ENCODE results near the gene CLP1. TPM values are rescaled to one million over a fixed set of nuclear protein-coding genes. Genes with fewer than 3 reads are reported as not detected.
A peak's percentile ranks its signal among the peaks of the same experiment; 100 is the strongest.

The CLP1 gene
- total and polyA plus RNA-seq, 10 of the 15 experiments (the other 5 are each of a cell fraction or from before 2014, with no cell fraction given), result 19.9 to 45.7 (median 27.8) TPM

- in situ Hi-C loops (cut with MboI) (no loop called here), intact Hi-C loops (cut with micrococcal nuclease; ENCODE audit: unreplicated experiment) (loop anchor here (1.0 kb wide), 2 partner anchors 10 to 232 kb away; no protein-coding TSS in a partner anchor)
- BruUV-seq (replicated peaks), result no TSS peak
- no peak for TF ChIP-seq MEF2B (IDR thresholded peaks at IDR 0.05; ENCODE audit: partially characterized antibody, poor library complexity, severe bottlenecking)
- TF ChIP-seq STAT3 (IDR thresholded peaks at IDR 0.05; ENCODE audit: low read depth, low read length), result no peak
- TF ChIP-seq SMAD5 (IDR thresholded peaks at IDR 0.05; ENCODE audit: low read depth), result 0 out of 2 replicates have a peak, but pooled peaks have one; percentile 19
- TF ChIP-seq, protein P1, sequence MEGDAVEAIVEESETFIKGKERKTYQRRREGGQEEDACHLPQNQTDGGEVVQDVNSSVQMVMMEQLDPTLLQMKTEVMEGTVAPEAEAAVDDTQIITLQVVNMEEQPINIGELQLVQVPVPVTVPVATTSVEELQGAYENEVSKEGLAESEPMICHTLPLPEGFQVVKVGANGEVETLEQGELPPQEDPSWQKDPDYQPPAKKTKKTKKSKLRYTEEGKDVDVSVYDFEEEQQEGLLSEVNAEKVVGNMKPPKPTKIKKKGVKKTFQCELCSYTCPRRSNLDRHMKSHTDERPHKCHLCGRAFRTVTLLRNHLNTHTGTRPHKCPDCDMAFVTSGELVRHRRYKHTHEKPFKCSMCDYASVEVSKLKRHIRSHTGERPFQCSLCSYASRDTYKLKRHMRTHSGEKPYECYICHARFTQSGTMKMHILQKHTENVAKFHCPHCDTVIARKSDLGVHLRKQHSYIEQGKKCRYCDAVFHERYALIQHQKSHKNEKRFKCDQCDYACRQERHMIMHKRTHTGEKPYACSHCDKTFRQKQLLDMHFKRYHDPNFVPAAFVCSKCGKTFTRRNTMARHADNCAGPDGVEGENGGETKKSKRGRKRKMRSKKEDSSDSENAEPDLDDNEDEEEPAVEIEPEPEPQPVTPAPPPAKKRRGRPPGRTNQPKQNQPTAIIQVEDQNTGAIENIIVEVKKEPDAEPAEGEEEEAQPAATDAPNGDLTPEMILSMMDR (IDR thresholded peaks at IDR 0.05 in 2 of 3, conservative IDR thresholded peaks at IDR 0.05 in 1 of 3; ENCODE audit: control insufficient read depth in 2 of 3, extremely low read depth in 1 of 3, insufficient read depth in 1 of 3, low read depth in 3 of 3, low read length in 3 of 3), result no peak
- no peak for TF ChIP-seq ZBED1 (IDR thresholded peaks at IDR 0.05; ENCODE audit: borderline replicate concordance)
- TF ChIP-seq MXI1 (IDR thresholded peaks at IDR 0.05; ENCODE audit: low read depth, low read length), result no peak
- no peak for TF ChIP-seq MTA2 (IDR thresholded peaks at IDR 0.05; ENCODE audit: low read depth)
- TF ChIP-seq MLLT1 (IDR thresholded peaks at IDR 0.05), result no peak
- DNase-seq (ENCODE audit: low read depth, low spot score) (no peak), ATAC-seq (no peak), FAIRE-seq (no peak)
- WGBS (ENCODE audit: insufficient coverage, insufficient replicate concordance, low lambda C conversion rate, missing lambda C conversion rate), result 25% methylated on average over 5 of the region's 5 CpGs
- H3K4me3 ChIP-seq, result peak overlapping the region; percentile 60
- H2AFZ ChIP-seq (ENCODE audit: control insufficient read depth, low read depth, low read length), result peak overlapping the region; percentile 95
- POLR2A ChIA-PET, result interaction anchor here (0.6 to 0.8 kb wide), 2 partner anchors 55 to 68 kb away, joined by 3 to 6 read pairs; partner anchors contain the start of genes MED19 and TMX2
- H4K20me1 ChIP-seq (ENCODE audit: control insufficient read depth, insufficient read depth), result no peaks in the 10 kb centered on the region
- H3K79me2 ChIP-seq (ENCODE audit: control insufficient read depth, insufficient read depth, low read length), result peaks cover 18% of the 10 kb centered on the region
- CTCF ChIA-PET, result interaction anchor here (0.7 to 5.6 kb wide), 4 partner anchors 12 to 163 kb away, joined by 3 to 34 read pairs (median 4); no protein-coding TSS in a partner anchor
- RAD21 ChIA-PET (ENCODE audit: unreplicated experiment), result no interaction called here
- H3K27me3 ChIP-seq (replicated peaks in 1 of 2; ENCODE audit: control insufficient read depth in 2 of 2, insufficient read depth in 2 of 2, low read length in 1 of 2), result no peaks in the 10 kb centered on the region
- peak overlapping the region; percentile 93 for H3K4me2 ChIP-seq (ENCODE audit: control insufficient read depth, insufficient read depth)
- peak overlapping the region; percentile 93 for H3K9ac ChIP-seq (ENCODE audit: control insufficient read depth, insufficient read depth, low read length)
- no peaks in the 10 kb centered on the region for H3K9me3 ChIP-seq (replicated peaks; ENCODE audit: control insufficient read depth, insufficient read depth, low read length)
- SMC1A ChIA-PET (ENCODE audit: uncharacterized antibody, unreplicated experiment), result interaction anchor here (1.0 to 3.1 kb wide), 5 partner anchors 9 to 144 kb away, joined by 3 to 14 read pairs (median 4); partner anchors contain the start of gene MED19
- peaks cover 6% of the 10 kb centered on the region; the same call in 1 of the 2 replicates for H3K4me1 ChIP-seq (ENCODE audit: control insufficient read depth, insufficient read depth, low read length)
- H3K36me3 ChIP-seq (ENCODE audit: control insufficient read depth in 2 of 2, insufficient read depth in 2 of 2, low read length in 1 of 2), result peaks cover 7 to 9% of the 10 kb centered on the region in 2 experiments; a peak in 3 of 4 replicates
- H3K27ac ChIP-seq (ENCODE audit: control insufficient read depth, insufficient read depth), result peak overlapping the region; percentile 75
These were observed 723 bp upstream of the CLP1 start for GRCh38 chr11:57656885-57657193.
